BE2C (cell line): ENCODE results near the gene HOXB7.

Source experiments
- DNase-seq: peaks from one replicate; pipeline ENCODE4 v3.0.0-alpha.2; 2020
- H3K27me3 ChIP-seq: fragments of 250-450 bp; sonication (Bioruptor Pico); 2 replicates; pipeline ENCODE4 v1.5.1; 2020; ENCODE audit warnings: mild to moderate bottlenecking
- H3K36me3 ChIP-seq: fragments of 250-450 bp; sonication (Bioruptor Pico); 2 replicates; pipeline ENCODE4 v1.5.1; 2020; ENCODE audit warnings: mild to moderate bottlenecking
- H3K4me1 ChIP-seq: fragments of 250-450 bp; sonication (Bioruptor Pico); 2 replicates; pipeline ENCODE4 v1.5.1; 2020
- H3K4me3 ChIP-seq: 2 replicates; pipeline ENCODE4 v1.5.1; 2011; ENCODE audit warnings: low read depth, low read length
- H3K9me3 ChIP-seq: fragments of 250-450 bp; sonication (Bioruptor Pico); 2 replicates; pipeline ENCODE4 v1.5.1; 2020
- CTCF ChIP-seq: IDR thresholded peaks from 2 replicates; pipeline ENCODE4 v1.5.1; 2012; ENCODE audit warnings: mild to moderate bottlenecking, low read depth, low read length

Gene HOXB7

GRCh38 chr17:48596735-48597527 is 13.9 kb downstream of the HOXB7 start:
- H3K27me3 ChIP-seq: peaks cover 97% of the 10 kb centered on the region
- no peak for TF ChIP-seq CTCF
- H3K36me3 ChIP-seq: no peaks in the 10 kb centered on the region
- no peak for DNase-seq
- H3K4me1 ChIP-seq: no peaks in the 10 kb centered on the region
- no peak overlapping the region for H3K4me3 ChIP-seq
- no peaks in the 10 kb centered on the region for H3K9me3 ChIP-seq

- H3K4me1 ChIP-seq: no peaks in the 10 kb centered on the region
- no peak for DNase-seq
- TF ChIP-seq CTCF: no peak
- no peaks in the 10 kb centered on the region for H3K36me3 ChIP-seq
- peaks cover 96% of the 10 kb centered on the region for H3K27me3 ChIP-seq
- H3K9me3 ChIP-seq: no peaks in the 10 kb centered on the region
- no peak overlapping the region for H3K4me3 ChIP-seq
These were observed 14.7 kb downstream of the HOXB7 start for GRCh38 chr17:48596000-48596734.

- Histone ChIP-seq H3K4me1 (no peaks in the 10 kb centered on the region), H3K4me3 (no peak overlapping the region), H3K36me3 (no peaks in the 10 kb centered on the region), H3K9me3 (no peaks in the 10 kb centered on the region), H3K27me3 (peaks cover 96% of the 10 kb centered on the region)
- TF ChIP-seq CTCF: no peak
- no peak for DNase-seq
These were observed 15.4 kb downstream of the HOXB7 start for GRCh38 chr17:48595278-48595999.

GRCh38 chr17:48594538-48595277 is 16.1 kb downstream of the HOXB7 start:
- no peak overlapping the region for H3K4me3 ChIP-seq
- no peaks in the 10 kb centered on the region for H3K4me1 ChIP-seq
- no peaks in the 10 kb centered on the region for H3K9me3 ChIP-seq
- DNase-seq: no peak
- no peak for TF ChIP-seq CTCF
- no peaks in the 10 kb centered on the region for H3K36me3 ChIP-seq
- peaks cover 96% of the 10 kb centered on the region for H3K27me3 ChIP-seq

- DNase-seq: peak; percentile 84
- peak; percentile 93 for TF ChIP-seq CTCF
- H3K4me3 ChIP-seq: no peak overlapping the region
- no peaks in the 10 kb centered on the region for H3K4me1 ChIP-seq
- no peaks in the 10 kb centered on the region for H3K9me3 ChIP-seq
- no peaks in the 10 kb centered on the region for H3K36me3 ChIP-seq
- peaks cover 96% of the 10 kb centered on the region for H3K27me3 ChIP-seq
These were observed 16.8 kb downstream of the HOXB7 start for GRCh38 chr17:48593840-48594537.
